DMS153 treated with DMSO at 0.1 percent for 48 hours (cell line): ENCODE measurements around the gene FBXO42.
"Not testable (repeated sequence)": the region's sequence is repeated elsewhere in the genome, so short reads cannot be mapped to it uniquely, and the experiment has no call there.

Source experiments
- DNase-seq: peaks from one replicate; lab custom pipeline; 2025; ENCODE audit not compliant: unreplicated experiment; lab: John Stamatoyannopoulos, UW

The FBXO42 gene

DNA sequence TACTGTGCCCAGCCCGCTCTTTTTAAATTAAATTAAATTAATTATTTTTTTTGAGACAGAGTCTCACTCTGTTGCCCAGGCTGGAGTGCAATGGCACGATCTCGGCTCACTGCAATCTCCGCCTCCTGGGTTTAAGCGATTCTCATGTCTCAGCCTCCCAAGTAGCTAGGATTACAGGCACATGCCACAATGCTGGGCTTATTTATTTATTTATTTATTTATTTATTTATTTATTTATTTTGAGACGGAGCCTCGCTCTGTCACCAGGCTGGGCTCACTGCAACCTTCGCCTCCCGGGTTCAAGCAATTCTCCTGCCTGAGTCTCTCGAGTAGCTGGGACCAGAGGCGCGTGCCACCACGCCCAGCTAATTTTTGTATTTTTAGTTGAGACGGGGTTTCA is 129.6 kb downstream of the FBXO42 start:
- DNase-seq = not testable (repeated sequence)

DNA sequence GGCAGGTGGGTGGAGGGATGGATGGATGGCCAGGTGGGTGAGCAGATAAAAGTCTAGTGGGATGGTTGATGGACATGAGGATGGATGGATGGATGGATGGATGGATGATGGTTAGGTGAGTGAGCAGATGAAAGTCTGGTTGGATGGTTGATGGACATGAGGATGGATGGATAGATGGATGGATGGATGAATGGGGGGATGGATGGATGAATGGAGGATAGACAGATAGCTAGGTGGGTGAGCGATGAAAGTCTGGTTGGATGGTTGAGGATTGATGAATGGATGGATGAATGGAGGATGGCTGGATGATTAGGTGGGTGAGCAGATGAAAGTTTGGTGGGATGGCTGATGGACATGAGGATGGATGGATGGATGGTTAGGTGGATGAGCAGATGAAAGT is 130.8 kb downstream of the FBXO42 start:
- no peak for DNase-seq

DNA sequence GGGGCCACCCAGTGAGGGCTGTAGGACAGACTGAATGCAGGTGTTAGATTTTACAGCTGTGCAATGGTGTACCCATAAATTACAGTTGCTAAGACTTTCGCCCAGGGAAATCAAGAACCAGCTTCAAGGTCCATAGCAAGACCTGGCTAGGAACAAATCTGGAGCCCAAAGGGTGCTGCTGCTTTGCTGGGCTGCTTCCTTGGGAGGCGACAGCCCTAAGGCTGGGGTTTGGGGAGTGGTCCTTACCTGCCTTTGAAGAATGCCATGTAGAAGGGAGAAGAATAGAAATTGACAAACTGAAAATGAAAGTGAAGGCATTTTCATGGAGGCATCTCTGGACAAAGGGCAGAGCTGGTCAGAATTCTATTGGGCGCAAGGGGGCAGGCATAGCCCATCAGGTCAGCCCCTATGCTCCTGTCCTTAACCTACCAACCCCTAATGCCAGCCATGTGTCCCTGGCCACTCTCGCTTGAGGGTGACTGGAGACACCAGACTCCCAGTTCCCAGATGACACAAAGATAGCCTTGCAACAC is 132.2 kb downstream of the FBXO42 start:
- DNase-seq = no peak

DNA sequence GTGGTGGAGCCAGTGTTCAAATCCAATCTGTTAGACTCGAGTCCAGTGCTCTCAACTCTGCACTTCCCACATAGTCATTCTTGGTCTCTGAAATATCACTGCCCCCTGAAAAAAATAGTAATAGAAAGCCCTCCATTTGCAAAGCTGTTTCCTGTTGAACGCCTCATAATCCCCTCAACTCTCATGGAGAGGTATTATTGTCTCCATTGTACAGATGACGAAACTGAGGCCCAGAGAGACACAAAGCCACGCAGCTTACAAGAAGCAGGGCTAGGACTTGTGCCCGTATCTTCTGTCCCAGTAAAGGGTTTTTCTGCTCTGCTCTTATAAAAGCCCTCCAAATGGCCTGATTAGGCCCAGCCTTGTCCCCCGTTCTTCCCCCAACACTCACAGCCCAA is 133.6 kb downstream of the FBXO42 start:
- no peak for DNase-seq

- no peak for DNase-seq
These were observed 134.1 kb downstream of the FBXO42 start for GRCh38 chr1:16218014-16218673.

DNA sequence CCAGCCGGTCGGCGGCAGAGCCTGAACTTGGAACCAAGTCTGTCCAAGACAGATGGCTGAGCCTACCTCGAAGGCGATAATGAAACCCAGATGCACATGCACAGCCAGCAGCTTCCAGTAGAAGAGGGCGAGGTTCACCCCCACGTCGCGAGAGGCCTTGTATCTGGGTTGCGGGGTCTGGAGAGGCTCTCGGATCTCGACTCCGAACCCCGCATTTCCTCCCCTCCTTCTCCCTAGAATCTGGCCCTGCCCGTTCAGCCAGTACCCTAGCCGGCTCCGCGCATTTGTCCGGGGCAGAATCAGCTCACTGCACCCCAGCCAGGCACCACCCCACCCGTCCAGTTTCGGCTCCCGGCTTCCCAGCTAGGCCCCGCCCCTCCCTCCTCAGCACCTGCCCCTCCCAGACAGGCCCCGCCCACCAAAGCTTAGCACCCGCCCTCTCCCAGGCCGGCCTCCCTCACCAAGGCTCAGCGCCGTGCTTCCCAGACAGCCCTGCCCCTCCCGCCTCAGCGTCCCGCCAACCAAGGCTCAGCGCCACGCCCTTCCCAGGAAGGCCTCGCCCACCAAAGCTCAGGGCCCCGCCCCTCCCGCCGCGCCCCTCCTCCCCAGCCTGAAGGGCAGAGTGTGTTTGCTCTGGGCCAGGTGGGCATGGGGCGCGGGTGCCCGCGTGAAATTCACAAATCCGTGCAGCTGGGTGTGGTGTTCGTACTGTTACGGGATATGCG is 135.1 kb downstream of the FBXO42 start:
- DNase-seq = peak; percentile 87

GRCh38 chr1:16215882-16216753 is 136.2 kb downstream of the FBXO42 start:
- DNase-seq = peak; percentile 90

DNA sequence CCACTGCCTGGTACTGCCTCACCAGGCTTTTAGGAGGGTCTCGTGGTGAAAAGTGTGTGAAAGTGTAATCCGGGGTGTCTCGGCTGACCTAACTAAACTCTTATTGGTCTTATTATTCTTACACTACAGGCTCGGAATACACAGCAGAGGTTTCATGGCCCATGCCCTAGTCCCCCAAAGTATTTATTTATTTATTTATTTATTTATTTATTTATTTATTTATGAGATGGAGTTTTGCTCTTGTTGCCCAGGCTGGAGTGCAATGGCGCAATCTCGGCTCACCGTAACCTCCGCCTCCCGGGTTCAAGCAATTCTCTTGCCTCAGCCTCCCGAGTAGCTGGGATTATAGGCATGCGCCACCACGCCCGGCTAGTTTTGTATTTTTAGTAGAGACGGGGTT is 137.0 kb downstream of the FBXO42 start:
- DNase-seq = not testable (repeated sequence)

DNA sequence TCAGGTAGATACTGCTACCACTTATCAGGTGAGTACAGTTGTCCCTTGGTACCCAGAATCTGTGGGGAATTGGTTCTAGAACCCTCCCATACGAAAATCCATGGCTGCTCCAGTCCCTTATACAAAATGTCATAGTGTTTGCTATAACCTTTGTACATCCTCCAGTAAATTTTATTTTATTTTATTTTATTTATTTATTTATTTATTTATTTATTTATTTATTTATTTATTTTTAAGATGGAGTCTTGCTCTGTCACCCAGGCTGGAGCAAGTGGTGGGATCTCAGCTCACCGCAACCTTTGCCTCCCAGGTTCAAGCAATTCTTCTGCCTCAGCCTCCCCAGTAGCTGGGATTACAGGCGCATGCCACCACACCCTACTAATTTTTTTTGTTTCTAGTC is 138.7 kb downstream of the FBXO42 start:
- not testable (repeated sequence) for DNase-seq

- no peak for DNase-seq
These were observed 139.3 kb downstream of the FBXO42 start for GRCh38 chr1:16213013-16213412.

DNA sequence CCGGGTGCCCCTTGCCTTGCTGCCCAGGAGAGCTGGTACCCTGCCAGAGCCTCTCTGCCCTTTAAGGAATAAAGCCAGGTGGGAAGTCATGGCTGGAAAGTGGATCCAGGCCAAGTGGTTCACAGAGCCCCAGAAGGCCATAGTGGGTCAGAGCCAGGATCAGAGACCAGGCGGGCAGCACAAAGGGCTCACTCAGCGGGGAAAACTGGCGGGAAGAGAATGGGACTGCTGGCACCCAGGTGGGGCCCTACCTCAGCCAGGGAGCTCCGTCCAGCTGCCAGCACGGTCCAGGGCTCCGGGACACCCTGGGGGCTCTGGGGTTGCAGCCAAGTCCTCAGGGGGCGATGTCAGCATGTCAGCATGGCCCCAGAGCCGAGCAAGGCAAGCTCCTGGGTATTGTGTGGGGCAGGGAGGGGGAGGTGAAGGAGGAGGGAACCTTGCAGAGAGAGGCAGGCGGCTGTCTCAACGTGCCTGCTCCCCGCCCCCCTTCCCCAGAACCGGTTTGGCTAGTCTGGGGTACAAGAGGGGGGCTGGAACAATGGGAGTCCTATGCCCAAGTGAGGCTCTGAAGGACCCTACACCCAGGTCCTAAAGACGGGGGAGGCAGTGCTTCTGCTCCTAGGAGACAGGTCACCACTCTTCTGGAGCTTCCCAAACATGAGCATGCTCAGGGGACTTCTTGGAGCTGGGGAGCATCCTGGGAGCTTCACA is 139.9 kb downstream of the FBXO42 start, which contains the start of gene ARHGEF19:
Gene ARHGEF19 (minus strand): TSS at position 402 of the 711 bp plus-strand sequence. CDS start 3,598 bp downstream, outside the sequence.
- peak; percentile 53 for DNase-seq

DNA sequence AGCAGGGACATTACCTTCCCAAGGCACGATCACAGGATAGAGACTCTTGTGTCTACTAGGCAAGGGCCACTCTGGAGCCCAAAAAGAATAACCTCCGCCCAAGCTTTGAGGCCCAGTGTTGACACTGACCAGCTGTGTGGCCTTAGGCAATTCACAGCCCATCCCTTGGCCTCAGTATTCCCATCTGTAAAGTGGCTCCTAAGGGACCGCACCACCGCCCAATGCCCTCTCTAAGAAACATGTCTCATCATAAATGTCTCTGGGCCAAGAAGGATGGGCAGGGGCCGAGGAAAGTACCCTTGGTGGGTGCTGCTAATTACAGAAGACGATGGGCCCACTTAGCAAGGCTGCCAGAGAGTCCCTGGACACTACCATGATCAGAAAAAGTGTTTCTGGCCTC is 140.5 kb downstream of the FBXO42 start:
- DNase-seq = no peak

GRCh38 chr1:16210581-16210980 is 141.7 kb downstream of the FBXO42 start:
- no peak for DNase-seq

DNA sequence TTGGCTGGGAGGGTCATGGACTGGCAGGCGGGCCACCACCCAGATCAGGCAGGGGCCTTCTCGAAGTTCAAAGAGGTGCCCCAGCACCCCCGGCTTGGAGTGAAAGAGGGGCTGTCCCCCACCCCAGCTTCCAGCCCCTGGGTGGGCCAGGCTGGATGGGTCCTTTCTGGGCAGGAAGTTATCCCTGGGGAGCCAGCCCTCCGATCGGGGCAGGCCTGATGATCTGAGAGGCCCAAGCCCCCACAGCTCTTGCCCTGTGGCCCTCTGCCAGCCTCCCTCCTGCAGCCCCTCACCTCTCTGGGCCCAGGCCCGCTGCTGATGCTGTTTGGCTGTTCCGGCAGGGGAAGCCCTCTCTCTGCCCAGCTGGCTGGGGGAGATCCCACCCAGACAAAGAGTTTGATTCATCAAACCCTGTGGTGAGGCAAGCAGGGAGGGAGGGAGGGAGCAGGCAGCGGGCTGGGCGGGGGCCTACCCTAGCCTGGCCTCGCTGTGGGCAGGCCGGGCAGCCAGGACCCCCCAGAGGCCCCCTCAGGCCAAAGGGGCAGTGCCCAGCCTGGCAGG is 142.4 kb downstream of the FBXO42 start:
- no peak for DNase-seq

DNA sequence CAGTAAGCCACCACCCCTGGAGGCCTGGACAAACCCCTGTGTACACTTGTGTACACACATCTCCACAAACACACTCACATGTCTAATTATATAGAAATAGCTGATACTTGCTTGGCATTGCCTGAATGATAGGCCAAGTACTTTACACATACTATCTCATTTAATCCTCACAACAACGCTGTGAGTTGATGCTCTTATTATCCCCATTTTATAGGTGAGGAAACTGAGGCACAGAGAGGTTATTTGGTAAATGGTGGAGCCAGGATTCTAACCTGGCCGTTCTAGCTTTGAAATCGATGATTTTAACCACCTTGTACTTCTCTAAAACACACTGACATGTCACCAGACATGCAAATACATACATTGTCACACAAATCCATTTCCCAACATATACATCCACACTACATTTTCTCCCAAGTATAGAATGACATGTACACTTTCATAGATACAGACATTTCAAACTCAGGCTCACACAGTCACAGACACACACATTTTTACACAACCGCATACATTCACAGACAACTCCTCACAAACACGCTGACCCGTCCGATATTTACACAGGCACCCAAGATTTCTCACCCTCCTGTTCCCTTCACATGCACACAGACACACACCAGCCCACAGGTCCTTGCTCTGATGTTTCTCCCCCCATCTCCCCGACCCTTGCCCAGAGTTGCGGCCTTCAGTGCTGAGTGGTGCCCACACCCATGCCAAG is 143.0 kb downstream of the FBXO42 start:
- no peak for DNase-seq

- DNase-seq = no peak
These were observed 143.9 kb downstream of the FBXO42 start for GRCh38 chr1:16208270-16208987.

GRCh38 chr1:16207318-16208269 is 144.7 kb downstream of the FBXO42 start:
- no peak for DNase-seq
